CD4-positive, alpha-beta T cell treated with Interleukin-2 at 100 ng/mL for 4 hours (primary cell): ENCODE data around the gene CACNA2D1.

ENCODE experiments used
- DNase-seq: peaks from one replicate; pipeline ENCODE4 v3.0.0-alpha.2; 2020; ENCODE audit warnings: low spot score

CACNA2D1 gene

DNA sequence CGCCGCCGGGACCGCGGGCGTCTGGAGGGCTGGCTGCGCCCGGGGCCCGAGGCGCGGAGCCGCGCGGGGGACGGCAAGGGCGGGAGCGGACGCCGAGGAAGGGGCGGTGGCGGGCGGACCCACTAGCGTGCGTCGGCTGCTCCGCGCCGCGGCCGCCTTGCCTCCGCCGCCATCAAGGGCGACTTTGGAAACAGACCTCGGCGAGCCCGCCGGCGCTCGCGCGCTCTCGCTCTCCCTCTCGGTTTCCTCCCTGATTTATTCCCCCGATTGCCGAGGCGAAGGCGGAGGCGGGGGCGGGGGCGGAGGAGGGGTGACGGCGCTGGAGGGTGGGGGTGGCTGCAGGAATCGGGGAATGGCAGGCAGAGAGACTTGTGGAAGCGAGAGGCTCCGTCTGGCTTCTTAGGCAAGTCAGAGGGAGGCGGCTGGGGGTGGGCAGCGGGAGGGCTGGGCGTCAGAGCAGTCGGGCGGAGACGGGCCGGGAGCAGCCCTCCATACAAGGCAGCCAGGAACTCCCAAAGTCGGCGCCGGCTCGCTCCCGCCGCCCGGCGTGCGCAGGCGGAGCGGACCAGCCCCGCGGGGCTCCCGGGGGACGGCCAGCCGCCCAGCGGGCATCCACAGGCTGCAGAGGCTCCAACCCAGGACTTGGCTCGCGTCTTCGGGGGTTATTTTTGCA is at the start of gene CACNA2D1:
Gene CACNA2D1, minus strand, starts transcription at position 231 of the 673 bp plus-strand sequence.
- no peak for DNase-seq

- no peak for DNase-seq
Observed at GRCh38 chr7:82481499-82482097, 38.0 kb upstream of the CACNA2D1 start.

DNA sequence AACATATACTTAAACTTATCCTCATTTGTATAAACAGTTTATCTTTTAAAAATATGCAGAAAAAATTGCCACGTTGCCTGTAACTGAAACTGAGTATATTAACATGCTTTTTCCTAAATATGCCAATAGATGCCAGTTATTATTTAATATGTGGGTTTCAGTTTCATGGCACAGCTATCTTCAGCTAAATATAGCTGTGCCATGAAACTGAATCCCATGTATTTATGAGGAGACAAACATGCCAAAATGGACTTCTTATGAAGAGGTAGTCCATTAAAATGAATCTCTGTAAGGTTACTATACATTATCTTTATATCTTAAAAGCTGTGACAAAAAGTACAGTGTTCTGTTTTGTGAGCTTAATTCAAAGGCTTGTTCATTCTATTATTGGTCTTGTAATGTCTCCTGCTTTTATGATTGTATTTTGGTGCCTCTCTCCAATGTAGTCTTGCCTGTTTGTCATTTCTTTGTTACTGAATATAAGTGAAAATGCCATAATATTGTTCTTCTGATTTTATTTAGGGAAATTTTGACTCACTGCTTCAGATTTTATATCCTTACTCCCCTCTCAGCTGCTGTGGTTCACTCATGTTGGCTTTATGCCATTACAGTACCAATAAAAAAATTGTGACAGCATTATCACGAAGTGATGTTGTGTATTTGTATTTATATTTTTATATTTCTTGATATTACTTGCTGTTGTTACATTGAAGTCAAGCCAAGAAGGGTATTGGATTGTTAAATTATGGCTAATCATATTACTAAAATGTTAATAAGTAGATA is 34.3 kb upstream of the CACNA2D1 start:
- no peak for DNase-seq

- no peak for DNase-seq
Observed at GRCh38 chr7:82472966-82473365, 29.4 kb upstream of the CACNA2D1 start.

- DNase-seq = no peak
Observed at GRCh38 chr7:82471351-82472020, 27.9 kb upstream of the CACNA2D1 start.

- DNase-seq = no peak
Observed at GRCh38 chr7:82469207-82469606, 25.6 kb upstream of the CACNA2D1 start.

GRCh38 chr7:82468435-82468834 is 24.9 kb upstream of the CACNA2D1 start:
- DNase-seq = no peak

DNA sequence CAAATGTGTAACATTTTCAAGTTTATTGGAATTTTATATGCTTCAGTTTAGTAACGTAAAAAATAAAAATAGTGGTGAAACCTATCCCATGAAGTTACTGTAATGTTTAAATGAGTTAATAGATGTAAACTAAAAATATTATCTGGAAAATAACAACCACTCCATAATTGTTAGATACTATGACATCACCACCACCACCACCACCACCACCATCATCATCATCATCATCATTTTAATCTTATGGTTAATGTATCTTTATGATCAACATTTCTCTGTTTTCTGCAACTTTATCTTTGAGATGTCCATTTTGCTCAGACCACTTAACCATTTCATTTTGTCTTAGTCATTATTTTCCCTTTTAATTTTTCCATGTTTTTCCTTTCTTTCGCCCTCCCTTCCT is 23.4 kb upstream of the CACNA2D1 start:
- DNase-seq = no peak

DNA sequence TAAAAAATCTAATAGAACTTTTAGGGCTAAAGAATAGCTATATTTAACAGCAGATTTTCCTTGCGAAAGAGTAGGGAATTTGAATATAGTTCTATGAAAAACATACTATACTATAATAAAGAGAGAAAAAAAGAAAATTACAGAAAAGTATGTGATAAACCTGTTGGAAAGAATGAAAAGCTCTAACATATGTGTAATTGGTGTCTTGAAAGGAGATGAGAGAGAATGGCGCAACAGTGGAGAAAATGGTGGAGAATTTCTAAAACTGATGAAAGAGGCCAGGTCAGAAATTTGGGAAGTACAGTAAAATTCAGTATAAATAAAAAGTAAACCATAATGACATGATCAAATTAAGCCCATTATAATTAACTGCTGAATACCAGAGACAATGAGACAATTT is 20.8 kb upstream of the CACNA2D1 start:
- DNase-seq = no peak

DNA sequence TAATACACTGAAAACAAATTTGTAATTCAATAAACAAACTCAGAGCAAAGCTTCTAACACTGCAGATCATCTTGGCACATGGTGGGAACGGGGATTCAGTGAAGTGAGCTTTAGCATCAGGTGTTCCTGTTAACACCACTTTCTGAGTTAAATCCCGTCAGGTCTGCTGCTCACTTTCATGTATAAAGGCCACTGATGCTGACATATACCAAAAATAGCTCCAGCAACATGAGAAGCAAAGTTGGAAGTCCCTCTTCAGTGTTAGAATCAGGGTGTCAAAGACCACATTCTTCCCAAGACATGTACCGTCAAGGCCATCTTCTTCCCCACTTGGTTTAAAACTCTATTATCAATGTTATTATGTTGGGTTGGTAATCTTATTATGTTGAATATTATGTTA is 11.7 kb upstream of the CACNA2D1 start:
- DNase-seq = no peak

DNA sequence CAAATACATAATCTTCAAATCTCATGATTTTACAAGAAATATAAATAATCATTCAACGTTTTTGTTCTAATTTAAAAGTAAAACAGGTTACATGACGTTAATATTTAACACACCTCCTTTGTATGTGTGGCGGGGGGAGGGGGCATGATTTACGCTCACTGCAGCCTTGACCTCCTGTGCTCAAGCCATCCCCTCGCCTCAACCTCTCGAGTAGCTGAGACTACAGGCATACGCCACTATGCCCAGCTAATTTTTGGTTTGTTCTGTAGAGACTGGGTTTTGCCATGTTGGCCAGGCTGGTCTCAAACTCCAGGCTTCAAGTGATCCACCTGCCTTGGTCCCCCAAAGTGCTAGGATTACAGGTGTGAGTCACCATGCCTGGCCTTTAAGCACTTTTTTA is 7.2 kb upstream of the CACNA2D1 start:
- DNase-seq = no peak

- no peak for DNase-seq
Observed at GRCh38 chr7:82449910-82450309, 6.3 kb upstream of the CACNA2D1 start.

- DNase-seq = no peak
Observed at GRCh38 chr7:82446897-82447296, 3.3 kb upstream of the CACNA2D1 start.

- no peak for DNase-seq
Observed at GRCh38 chr7:82445271-82445670, 1.7 kb upstream of the CACNA2D1 start.

DNA sequence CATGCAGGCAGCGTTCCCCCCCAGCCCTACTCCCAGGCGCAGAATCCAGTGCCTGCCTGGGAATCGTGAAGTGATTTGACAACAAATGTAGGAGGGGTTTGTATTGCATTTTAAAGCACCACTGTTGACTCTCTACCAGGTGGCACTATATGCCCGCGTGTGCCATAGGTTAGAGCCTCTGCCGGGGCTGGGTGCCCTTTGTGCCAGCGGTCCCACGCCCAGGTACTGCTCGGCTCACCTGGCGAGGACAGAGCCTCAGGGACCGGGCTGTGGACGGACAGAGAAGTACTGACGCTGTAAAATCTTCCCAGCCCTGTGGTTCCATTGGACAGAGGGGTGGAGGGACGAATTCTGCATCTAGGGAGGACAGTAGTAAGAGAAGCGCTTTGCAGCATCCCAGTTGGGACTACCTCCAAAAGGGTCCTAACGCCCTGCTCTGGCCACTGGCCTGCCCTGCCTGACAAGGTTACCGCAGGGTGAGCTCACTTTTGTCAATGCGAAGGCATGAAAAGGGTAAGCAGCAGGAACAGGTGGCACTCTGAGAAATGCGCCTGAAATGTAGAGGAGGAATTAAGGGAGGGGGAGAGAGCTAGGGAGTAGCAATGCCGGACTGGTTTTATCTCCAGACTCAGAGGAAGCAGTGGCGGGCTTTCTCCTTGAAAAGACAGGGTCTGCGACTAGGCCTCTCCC is 788 bp upstream of the CACNA2D1 start:
- DNase-seq = no peak

DNA sequence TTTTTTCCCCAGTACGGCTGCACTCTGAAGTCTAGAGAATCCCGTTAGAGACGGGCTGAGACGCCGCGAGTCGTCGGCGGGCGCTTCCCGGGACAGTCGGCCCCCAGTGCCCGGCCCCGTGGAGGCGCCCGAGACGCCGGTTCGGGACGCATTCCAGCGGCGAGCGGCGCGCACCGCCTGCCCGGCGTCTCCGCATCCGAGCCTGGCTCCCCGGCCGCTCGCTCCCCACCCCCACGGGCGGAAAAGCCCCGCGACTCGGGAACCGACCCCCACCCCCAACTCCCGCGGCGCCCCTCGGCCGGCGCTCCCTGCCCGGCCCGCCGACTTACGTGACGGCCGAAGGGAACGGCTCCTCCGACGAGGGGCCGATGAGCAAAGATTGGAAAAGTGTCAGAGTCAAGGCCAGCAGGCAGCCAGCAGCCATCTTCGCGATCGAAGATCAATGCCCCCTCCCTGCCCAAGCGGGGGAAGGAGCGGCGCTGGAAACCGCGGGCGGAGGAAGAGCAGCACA is 486 bp downstream of the CACNA2D1 start:
- DNase-seq = no peak

DNA sequence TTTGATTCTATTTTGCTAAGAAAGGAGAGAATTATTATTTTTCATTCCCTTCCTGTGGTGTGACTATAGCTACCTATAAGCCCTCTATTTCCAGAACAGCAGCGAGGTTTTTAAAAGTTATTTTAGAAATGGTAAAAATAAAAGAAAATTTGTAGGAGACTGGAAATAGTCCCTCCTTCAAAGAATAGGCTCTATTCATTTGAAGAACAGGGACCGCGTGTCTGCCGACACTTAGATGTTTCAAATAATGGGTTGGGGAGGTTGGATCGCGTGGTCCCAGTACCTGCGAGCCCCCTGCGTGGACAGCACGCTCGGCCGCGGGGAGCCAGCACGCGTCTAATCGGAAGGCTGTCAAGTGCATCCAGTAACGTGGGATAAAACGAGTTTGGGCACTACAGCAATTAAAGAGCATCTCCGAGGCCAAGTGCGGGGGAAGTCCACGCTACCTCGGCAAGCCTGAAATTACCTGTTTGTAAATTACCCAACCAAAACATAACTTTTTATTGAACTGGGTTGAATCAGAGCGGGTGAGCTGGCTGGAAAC is 1.0 kb downstream of the CACNA2D1 start:
- DNase-seq = no peak

DNA sequence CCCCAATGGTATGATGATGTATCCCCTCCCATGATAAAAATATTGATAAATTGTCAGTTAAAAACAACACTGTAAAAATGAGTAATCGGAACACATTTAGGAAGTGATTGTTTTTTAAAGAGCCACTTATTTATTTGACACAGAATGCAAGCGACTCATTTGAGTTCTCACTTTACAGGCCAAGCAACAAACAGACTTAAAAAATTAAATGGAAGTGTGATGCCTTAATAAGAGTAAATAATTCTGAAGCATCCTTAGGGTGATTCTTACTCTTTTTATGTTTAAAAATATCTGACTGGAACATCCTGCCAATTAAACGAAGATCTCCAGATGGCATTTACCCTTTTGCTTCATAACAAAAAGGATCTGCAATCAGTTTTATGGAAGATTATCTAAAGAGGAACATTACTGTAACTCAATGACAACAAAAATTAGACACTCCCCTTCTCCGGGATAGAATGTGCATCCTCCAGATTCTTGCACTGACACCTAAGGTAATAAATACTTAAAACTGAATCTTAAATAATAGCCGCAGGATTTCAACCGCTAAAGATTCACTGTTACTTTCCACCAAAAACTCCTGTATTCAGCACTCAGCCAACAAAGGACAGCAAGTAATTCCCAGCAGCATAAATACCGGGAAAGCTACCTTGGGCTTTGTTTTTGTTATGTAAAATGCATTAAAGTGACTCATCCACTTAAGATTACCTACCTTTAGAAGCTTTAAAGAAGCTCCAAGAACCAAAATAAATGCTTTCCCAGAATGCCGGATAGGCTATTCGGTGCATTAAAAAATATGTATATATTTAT is 1.7 kb downstream of the CACNA2D1 start:
- DNase-seq = no peak

DNA sequence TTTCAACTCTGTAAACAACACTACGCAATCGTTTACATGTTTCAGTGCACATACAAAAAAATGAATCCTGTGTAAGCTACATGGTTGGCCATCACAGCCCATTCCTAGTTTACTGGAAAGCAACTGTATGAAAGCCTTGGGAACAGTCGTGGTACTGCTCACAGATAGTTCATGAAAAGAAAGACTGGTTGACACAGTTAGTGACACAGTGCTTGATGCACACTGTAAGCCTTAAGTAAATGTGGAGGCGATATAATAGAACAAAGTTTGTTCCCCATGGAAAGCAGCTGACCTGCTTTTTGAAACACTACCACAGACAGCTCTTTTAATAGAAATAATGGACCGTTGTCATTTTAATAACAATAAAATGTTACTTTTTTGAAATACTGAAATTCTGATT is 5.1 kb downstream of the CACNA2D1 start:
- DNase-seq = no peak

- DNase-seq = no peak
Observed at GRCh38 chr7:82435769-82436168, 7.8 kb downstream of the CACNA2D1 start.
